ENCODE measurements around the gene KRTAP5-3.
"Not testable (repeated sequence)": the region's sequence is repeated elsewhere in the genome, so short reads cannot be mapped to it uniquely, and the experiment has no call there.

DNA sequence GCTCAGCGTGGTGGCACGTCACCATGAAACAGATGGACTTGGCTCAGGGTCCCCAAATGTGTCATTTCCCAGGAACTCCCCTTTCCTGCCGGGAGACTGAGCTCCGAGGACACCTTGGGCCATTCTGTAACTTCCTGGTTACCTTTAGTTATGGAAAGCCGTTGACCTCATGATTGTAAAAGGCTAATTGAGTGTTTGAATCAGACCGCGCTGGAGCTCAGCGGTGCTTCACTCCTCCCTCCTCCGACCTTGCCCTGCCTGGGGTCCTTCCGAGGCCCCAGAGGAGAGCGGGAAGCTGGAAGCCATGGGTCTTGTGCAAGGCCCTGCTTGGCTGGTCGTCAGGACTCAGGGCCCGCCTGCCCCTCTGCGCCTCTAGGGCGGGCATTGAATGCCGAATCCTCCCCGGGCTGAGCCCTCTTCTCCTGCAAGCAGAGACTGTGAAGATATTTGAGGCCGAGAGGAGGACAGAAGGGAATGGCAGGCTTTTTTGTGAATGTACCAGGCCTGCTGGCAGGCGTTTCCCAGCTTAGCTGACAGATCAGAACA lies 11.6 kb downstream of the KRTAP5-3 start:
- TF ChIP-seq MEF2A (IDR thresholded peaks at IDR 0.05; ENCODE audit: control insufficient read depth, low read depth, low read length); SRSF9 (IDR thresholded peaks at IDR 0.05; ENCODE audit: borderline replicate concordance, low read depth, low read length); ZNF778 (CRISPR knock-in tag; IDR thresholded peaks at IDR 0.05): not testable (repeated sequence)
- TF ChIP-seq, protein P1, sequence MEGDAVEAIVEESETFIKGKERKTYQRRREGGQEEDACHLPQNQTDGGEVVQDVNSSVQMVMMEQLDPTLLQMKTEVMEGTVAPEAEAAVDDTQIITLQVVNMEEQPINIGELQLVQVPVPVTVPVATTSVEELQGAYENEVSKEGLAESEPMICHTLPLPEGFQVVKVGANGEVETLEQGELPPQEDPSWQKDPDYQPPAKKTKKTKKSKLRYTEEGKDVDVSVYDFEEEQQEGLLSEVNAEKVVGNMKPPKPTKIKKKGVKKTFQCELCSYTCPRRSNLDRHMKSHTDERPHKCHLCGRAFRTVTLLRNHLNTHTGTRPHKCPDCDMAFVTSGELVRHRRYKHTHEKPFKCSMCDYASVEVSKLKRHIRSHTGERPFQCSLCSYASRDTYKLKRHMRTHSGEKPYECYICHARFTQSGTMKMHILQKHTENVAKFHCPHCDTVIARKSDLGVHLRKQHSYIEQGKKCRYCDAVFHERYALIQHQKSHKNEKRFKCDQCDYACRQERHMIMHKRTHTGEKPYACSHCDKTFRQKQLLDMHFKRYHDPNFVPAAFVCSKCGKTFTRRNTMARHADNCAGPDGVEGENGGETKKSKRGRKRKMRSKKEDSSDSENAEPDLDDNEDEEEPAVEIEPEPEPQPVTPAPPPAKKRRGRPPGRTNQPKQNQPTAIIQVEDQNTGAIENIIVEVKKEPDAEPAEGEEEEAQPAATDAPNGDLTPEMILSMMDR (IDR thresholded peaks at IDR 0.05 in 2 of 3, conservative IDR thresholded peaks at IDR 0.05 in 1 of 3; ENCODE audit: insufficient read depth in 2 of 3, low read depth in 1 of 3, low read length in 3 of 3) = not testable (repeated sequence)

Measured in K562 (cell line).